Bronchial epithelial cell (primary cell): ENCODE results near the gene LAMA2. TPM values are rescaled to one million over a fixed set of nuclear protein-coding genes. Genes with fewer than 3 reads are reported as not detected.

Source experiments
- DNase-seq: peaks from one replicate; pipeline ENCODE4 v3.0.0-alpha.2; 2010; ENCODE audit warnings: low read depth
- FAIRE-seq: peaks from 2 replicates; lab custom pipeline; 2011; peaks lifted over from hg19 to GRCh38; lab: Jason Lieb, UNC
- H3K27me3 ChIP-seq: 2 replicates; pipeline ENCODE4 v1.5.1; 2011; ENCODE audit warnings: low read length; ENCODE audit not compliant: control insufficient read depth, insufficient read depth
- H3K36me3 ChIP-seq: 2 replicates; pipeline ENCODE4 v1.5.1; 2011; ENCODE audit warnings: low read length; ENCODE audit not compliant: control insufficient read depth, insufficient read depth
- H3K4me3 ChIP-seq: 2 replicates; pipeline ENCODE4 v1.5.1; 2011; ENCODE audit warnings: mild to moderate bottlenecking, low read depth, low read length, control low read depth
- CTCF ChIP-seq: IDR thresholded peaks from 2 replicates; pipeline ENCODE4 v1.5.1; 2011; ENCODE audit warnings: mild to moderate bottlenecking, moderate library complexity, low read length, control low read depth, inconsistent platforms; ENCODE audit not compliant: insufficient read depth, severe bottlenecking
- total RNA-seq: library from RNA; depleted of rRNA; stranded (reverse); fragments of >200 nt; gene quantifications from 2 replicates; pipeline ENCODE4 v1.2.1, GENCODE V29; 2014

The LAMA2 gene
- total RNA-seq, 1 donor from 2014 or later = 2.6 TPM

GRCh38 chr6:129498950-129499842, 616.3 kb downstream of the LAMA2 start:
- Histone ChIP-seq H3K4me3 (no peak overlapping the region), H3K27me3 (no peaks in the 10 kb centered on the region), H3K36me3 (no peaks in the 10 kb centered on the region)
- peak; percentile 24 for TF ChIP-seq CTCF
- no peak for FAIRE-seq
- peak; percentile 71 for DNase-seq

DNA sequence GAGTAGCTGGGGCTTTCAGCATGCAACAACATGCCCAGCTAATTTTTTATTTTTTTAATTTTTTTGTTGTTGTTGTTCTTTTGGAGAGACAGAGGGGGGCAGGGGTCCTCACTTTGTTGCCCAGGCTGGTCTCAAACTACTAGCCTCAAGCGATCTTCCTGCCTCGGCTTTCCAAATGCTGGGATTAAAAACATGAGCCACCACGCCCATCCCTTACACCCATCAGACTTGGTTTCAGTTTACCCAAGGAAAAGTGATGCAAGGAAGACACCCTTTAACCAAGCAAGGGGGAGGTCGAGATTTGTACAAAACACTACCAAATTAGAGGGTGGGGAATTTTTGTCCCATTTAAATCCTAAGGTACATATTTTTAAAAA, 616.9 kb downstream of the LAMA2 start:
- FAIRE-seq (no peak), DNase-seq (no peak)
- Histone ChIP-seq H3K27me3 (no peaks in the 10 kb centered on the region), H3K36me3 (no peaks in the 10 kb centered on the region), H3K4me3 (no peak overlapping the region)
- no peak for TF ChIP-seq CTCF

GRCh38 chr6:129500958-129501739, 618.2 kb downstream of the LAMA2 start:
- no peak overlapping the region for H3K4me3 ChIP-seq
- no peak for FAIRE-seq
- peak; percentile 97 for DNase-seq
- H3K36me3 ChIP-seq = no peaks in the 10 kb centered on the region
- no peaks in the 10 kb centered on the region for H3K27me3 ChIP-seq
- TF ChIP-seq CTCF = peak; percentile 10

- no peak for TF ChIP-seq CTCF
- FAIRE-seq (no peak), DNase-seq (peak; percentile 54)
- Histone ChIP-seq H3K36me3 (no peaks in the 10 kb centered on the region), H3K4me3 (no peak overlapping the region), H3K27me3 (no peaks in the 10 kb centered on the region)
Observed at GRCh38 chr6:129501740-129502660, 619.1 kb downstream of the LAMA2 start.

DNA sequence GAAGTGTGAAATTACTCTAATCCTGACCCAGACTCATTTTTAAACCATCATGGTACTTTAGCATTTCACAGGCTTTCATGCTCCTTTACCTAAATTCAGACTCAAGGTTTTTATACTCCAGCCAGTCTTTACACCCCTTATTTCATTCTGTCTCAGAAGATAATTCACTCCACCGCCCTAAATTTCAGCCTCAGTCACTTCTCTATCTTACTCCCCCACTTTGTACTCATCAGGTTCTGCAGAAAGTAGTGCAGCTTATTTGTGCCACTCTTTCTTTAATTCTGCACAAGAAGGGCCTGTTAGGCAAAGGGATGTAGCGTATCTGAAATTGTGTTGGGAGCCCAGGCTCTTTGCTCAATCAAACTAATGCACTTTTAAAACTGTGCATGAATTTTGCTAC, 621.5 kb downstream of the LAMA2 start:
- DNase-seq (no peak), FAIRE-seq (no peak)
- no peak overlapping the region for H3K4me3 ChIP-seq

More for the DNA sequence above, 621.5 kb downstream of the LAMA2 start:
- H3K36me3 ChIP-seq = no peaks in the 10 kb centered on the region
- no peaks in the 10 kb centered on the region for H3K27me3 ChIP-seq
- TF ChIP-seq CTCF = no peak
